Panc1 (cell line): ENCODE measurements around the gene KLK15. TPM values are rescaled to one million over a fixed set of nuclear protein-coding genes. Genes with fewer than 3 reads are reported as not detected.

Experiments
- ATAC-seq: fragments of 200-7000 bp; cut with Tn5 transposase; 2 replicates; pipeline ENCODE4 v1.9.1; 2020; ENCODE audit warnings: mild to moderate bottlenecking, moderate library complexity
- BruUV-seq: library from RNA; stranded (reverse); fragments of 400-500 nt; replicated peaks from 2 replicates; lab custom pipeline; 2021; lab: Mats Ljungman, UMichigan
- CTCF ChIA-PET: fragments of 300-600 bp; sonication (Branson Sonifier 250); formaldehyde crosslinking; loops from one replicate; lab custom pipeline; 2022; ENCODE audit warnings: antibody characterized with exemption; lab: Charles Lee
- POLR2A ChIA-PET: fragments of 300-600 bp; sonication (Branson Sonifier 250); formaldehyde crosslinking; loops from one replicate; lab custom pipeline; 2022; ENCODE audit warnings: antibody characterized with exemption; lab: Charles Lee
- DNase-seq: peaks from one replicate; pipeline ENCODE4 v3.0.0-alpha.2; 2010; ENCODE audit warnings: low read depth, low spot score
- H3K27ac ChIP-seq: 2 replicates; pipeline ENCODE4 v1.5.1; 2011; ENCODE audit warnings: mild to moderate bottlenecking, low read length, inconsistent platforms
- H3K27me3 ChIP-seq: fragments of 200-500 bp; sonication (Bioruptor generic); 2 replicates; pipeline ENCODE4 v1.6.0; 2014; ENCODE audit warnings: low read length, inconsistent platforms; ENCODE audit not compliant: control insufficient read depth, insufficient read depth
- H3K36me3 ChIP-seq: fragments of 200-500 bp; sonication (Bioruptor generic); 2 replicates; pipeline ENCODE4 v1.5.1; 2014; ENCODE audit warnings: inconsistent platforms, mild to moderate bottlenecking, low read length, moderate library complexity; ENCODE audit not compliant: control insufficient read depth, insufficient read depth
- H3K4me1 ChIP-seq: 2 replicates; pipeline ENCODE4 v1.5.1; 2011; ENCODE audit warnings: inconsistent platforms, mild to moderate bottlenecking, low read length, moderate library complexity; ENCODE audit not compliant: control insufficient read depth, insufficient read depth
- H3K4me3 ChIP-seq, 2 experiments: 2 replicates each; pipeline ENCODE4 v1.5.1; 2011 to 2012; ENCODE audit warnings: low read depth in 2 of 2, low read length in 2 of 2, mild to moderate bottlenecking in 2 of 2, inconsistent platforms in 1 of 2, moderate library complexity in 1 of 2
- H3K9me3 ChIP-seq: fragments of 200-500 bp; sonication (Bioruptor generic); 2 replicates; pipeline ENCODE4 v1.5.1; 2014; ENCODE audit warnings: low read depth, mild to moderate bottlenecking, inconsistent platforms, low read length, moderate library complexity; ENCODE audit not compliant: control insufficient read depth, insufficient read depth
- CTCF ChIP-seq: fragments of 450-650 bp; IDR thresholded peaks from 2 replicates; pipeline ENCODE4 v1.5.1; 2017; ENCODE audit warnings: mild to moderate bottlenecking
- POLR2AphosphoS5 ChIP-seq: IDR thresholded peaks from 2 replicates; pipeline ENCODE4 v1.6.1; 2012; ENCODE audit warnings: mild to moderate bottlenecking, low read depth, low read length, moderate library complexity
- SIN3A ChIP-seq: IDR thresholded peaks from 2 replicates; pipeline ENCODE4 v1.6.1; 2012; ENCODE audit warnings: low read depth, mild to moderate bottlenecking, low read length, moderate library complexity, borderline replicate concordance; ENCODE audit not compliant: insufficient read depth
- TCF7L2 ChIP-seq: IDR thresholded peaks from 2 replicates; pipeline ENCODE4 v1.6.1; 2011; ENCODE audit warnings: mild to moderate bottlenecking, low read depth, low read length, inconsistent platforms
- in situ Hi-C: cut with HindIII; loops from 2 replicates; pipeline ENCODE4 v1.10.0; 2016; ENCODE audit warnings: low sequenced_read_pairs, low pct_unique_long_range_greater_than_20kb
- intact Hi-C: fragments of 100-400 bp; cut with micrococcal nuclease; formaldehyde crosslinking; loops from one replicate; pipeline ENCODE4 v1.10.0; 2022; ENCODE audit not compliant: unreplicated experiment
- total RNA-seq: library from RNA; stranded (reverse); gene quantifications from one replicate; pipeline ENCODE4 v1.2.1, GENCODE V29; 2021; ENCODE audit not compliant: unreplicated experiment
- TF ChIP-seq, protein P1 (sequence below), 2 experiments: IDR thresholded peaks; 2 replicates each; pipeline ENCODE4 v1.6.1; 2011 to 2012; ENCODE audit warnings: low read depth in 2 of 2, control low read depth in 1 of 2, low read length in 1 of 2, mild to moderate bottlenecking in 1 of 2, moderate library complexity in 1 of 2; ENCODE audit not compliant: insufficient read depth in 1 of 2

KLK15 gene
- total RNA-seq, 1 experiment from 2014 or later = not detected

- BruUV-seq = no TSS peak
- TF ChIP-seq CTCF (no peak), SIN3A (no peak)
- H3K9me3 ChIP-seq = no peaks in the 10 kb centered on the region
- no peak overlapping the region for H3K4me3 ChIP-seq
- no peaks in the 10 kb centered on the region for H3K4me1 ChIP-seq
- ChIA-PET POLR2A (no interaction called here), CTCF (interaction anchor here (0.7 kb wide), 1 partner anchor 58 kb away, joined by 7 read pairs; no protein-coding TSS in a partner anchor)
- H3K36me3 ChIP-seq = no peaks in the 10 kb centered on the region
- DNase-seq (no peak), ATAC-seq (no peak)
- in situ Hi-C loops (no loop called here), intact Hi-C loops (no loop called here)
- H3K27ac ChIP-seq = no peak overlapping the region
- H3K27me3 ChIP-seq = peaks cover 2% of the 10 kb centered on the region; the same call in 1 of the 2 replicates
Observed at GRCh38 chr19:50843205-50843604, 9.8 kb upstream of the KLK15 start.

GRCh38 chr19:50842130-50842529 lies 8.8 kb upstream of the KLK15 start:
- intact Hi-C loops (no loop called here), in situ Hi-C loops (no loop called here)
- Histone ChIP-seq H3K4me3 (no peak overlapping the region), H3K36me3 (no peaks in the 10 kb centered on the region), H3K9me3 (no peaks in the 10 kb centered on the region), H3K27ac (no peak overlapping the region), H3K4me1 (no peaks in the 10 kb centered on the region), H3K27me3 (peaks cover 2% of the 10 kb centered on the region; the same call in 1 of the 2 replicates)
- ATAC-seq = no peak
- no peak for DNase-seq
- no TSS peak for BruUV-seq
- ChIA-PET CTCF (no interaction called here), POLR2A (no interaction called here)
- TF ChIP-seq CTCF (no peak), SIN3A (no peak), TCF7L2 (no peak), POLR2AphosphoS5 (no peak)
- TF ChIP-seq, protein P1, sequence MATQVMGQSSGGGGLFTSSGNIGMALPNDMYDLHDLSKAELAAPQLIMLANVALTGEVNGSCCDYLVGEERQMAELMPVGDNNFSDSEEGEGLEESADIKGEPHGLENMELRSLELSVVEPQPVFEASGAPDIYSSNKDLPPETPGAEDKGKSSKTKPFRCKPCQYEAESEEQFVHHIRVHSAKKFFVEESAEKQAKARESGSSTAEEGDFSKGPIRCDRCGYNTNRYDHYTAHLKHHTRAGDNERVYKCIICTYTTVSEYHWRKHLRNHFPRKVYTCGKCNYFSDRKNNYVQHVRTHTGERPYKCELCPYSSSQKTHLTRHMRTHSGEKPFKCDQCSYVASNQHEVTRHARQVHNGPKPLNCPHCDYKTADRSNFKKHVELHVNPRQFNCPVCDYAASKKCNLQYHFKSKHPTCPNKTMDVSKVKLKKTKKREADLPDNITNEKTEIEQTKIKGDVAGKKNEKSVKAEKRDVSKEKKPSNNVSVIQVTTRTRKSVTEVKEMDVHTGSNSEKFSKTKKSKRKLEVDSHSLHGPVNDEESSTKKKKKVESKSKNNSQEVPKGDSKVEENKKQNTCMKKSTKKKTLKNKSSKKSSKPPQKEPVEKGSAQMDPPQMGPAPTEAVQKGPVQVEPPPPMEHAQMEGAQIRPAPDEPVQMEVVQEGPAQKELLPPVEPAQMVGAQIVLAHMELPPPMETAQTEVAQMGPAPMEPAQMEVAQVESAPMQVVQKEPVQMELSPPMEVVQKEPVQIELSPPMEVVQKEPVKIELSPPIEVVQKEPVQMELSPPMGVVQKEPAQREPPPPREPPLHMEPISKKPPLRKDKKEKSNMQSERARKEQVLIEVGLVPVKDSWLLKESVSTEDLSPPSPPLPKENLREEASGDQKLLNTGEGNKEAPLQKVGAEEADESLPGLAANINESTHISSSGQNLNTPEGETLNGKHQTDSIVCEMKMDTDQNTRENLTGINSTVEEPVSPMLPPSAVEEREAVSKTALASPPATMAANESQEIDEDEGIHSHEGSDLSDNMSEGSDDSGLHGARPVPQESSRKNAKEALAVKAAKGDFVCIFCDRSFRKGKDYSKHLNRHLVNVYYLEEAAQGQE (IDR thresholded peaks at IDR 0.05; ENCODE audit: insufficient read depth in 1 of 2, low read depth in 2 of 2, low read length in 1 of 2) = no peak
